Coronary artery (tissue), 2 donors: ENCODE results near the gene KCNH4.

Experiments
- DNase-seq: peaks from one replicate; pipeline ENCODE4 v3.0.0-alpha.2; 2017; ENCODE audit warnings: low spot score
- H3K27ac ChIP-seq, 2 donors: fragments of 200-600 bp; sonication (generic); one replicate each; pipeline ENCODE4 v1.5.1; 2016 to 2019
- H3K4me3 ChIP-seq: fragments of 200-600 bp; sonication (generic); 2 replicates; pipeline ENCODE4 v1.5.1; 2016; ENCODE audit warnings: mild to moderate bottlenecking, moderate library complexity
- TF ChIP-seq, protein P1 (sequence below): fragments of 200-600 bp; sonication (generic); IDR thresholded peaks from one replicate; pipeline ENCODE4 v1.5.1; 2019; ENCODE audit warnings: antibody characterized with exemption

KCNH4 gene

GRCh38 chr17:42180411-42180921, 476 bp downstream of the KCNH4 start:
- TF ChIP-seq, protein P1, sequence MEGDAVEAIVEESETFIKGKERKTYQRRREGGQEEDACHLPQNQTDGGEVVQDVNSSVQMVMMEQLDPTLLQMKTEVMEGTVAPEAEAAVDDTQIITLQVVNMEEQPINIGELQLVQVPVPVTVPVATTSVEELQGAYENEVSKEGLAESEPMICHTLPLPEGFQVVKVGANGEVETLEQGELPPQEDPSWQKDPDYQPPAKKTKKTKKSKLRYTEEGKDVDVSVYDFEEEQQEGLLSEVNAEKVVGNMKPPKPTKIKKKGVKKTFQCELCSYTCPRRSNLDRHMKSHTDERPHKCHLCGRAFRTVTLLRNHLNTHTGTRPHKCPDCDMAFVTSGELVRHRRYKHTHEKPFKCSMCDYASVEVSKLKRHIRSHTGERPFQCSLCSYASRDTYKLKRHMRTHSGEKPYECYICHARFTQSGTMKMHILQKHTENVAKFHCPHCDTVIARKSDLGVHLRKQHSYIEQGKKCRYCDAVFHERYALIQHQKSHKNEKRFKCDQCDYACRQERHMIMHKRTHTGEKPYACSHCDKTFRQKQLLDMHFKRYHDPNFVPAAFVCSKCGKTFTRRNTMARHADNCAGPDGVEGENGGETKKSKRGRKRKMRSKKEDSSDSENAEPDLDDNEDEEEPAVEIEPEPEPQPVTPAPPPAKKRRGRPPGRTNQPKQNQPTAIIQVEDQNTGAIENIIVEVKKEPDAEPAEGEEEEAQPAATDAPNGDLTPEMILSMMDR = no peak
- H3K4me3 ChIP-seq = peak overlapping the region; percentile 67
- no peak overlapping the region for H3K27ac ChIP-seq
- no peak for DNase-seq

GRCh38 chr17:42179911-42180410, 981 bp downstream of the KCNH4 start:
- peak overlapping the region; percentile 67 for H3K4me3 ChIP-seq
- H3K27ac ChIP-seq = no peak overlapping the region
- TF ChIP-seq, protein P1 = no peak
- no peak for DNase-seq

DNA sequence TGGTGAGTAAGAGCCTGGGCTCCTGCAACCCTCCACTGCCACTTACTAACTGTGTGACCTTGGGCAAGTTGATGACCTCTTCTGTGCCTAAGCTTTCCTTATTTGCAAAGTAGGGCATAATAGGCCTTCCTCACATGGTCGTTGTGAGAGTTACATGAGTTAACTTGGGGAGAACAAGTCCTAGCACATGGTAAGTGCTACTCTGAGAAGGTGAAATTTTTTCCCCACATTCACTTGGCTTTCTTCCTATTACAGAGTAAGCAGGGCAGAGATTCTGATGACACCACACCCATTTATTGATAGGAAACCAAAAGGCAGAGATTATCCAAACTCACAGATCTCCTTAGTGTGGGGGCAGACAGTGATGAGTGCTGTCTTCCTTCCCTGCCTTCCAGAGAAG, 1.6 kb downstream of the KCNH4 start:
- Histone ChIP-seq H3K27ac (no peak overlapping the region), H3K4me3 (no peak overlapping the region)
- no peak for DNase-seq
- TF ChIP-seq, protein P1 = no peak

DNA sequence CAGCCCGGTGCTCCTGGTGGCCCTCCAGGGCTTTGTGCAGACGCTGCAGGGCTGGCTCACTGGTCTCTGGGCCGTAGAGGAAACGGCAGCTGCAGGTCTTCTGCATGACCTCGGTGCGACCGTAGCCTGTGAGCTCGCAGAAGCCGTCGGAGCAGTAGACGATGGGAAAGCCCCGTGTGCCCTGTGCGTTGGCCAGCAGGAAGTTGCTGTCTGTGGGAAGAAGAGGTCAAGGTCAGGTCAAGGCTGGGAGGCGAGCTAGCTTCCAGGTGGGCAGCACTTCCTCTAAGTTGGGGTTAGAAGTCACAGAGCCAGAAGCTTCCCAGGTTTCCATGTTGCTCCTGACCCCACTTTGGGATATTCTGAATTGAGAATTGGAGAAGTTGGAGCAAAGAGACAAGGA, 2.1 kb downstream of the KCNH4 start:
- Histone ChIP-seq H3K27ac (no peak overlapping the region), H3K4me3 (no peak overlapping the region)
- DNase-seq = no peak
- TF ChIP-seq, protein P1 = no peak

GRCh38 chr17:42177684-42178083, 3.3 kb downstream of the KCNH4 start:
- TF ChIP-seq, protein P1 = no peak
- H3K27ac ChIP-seq = no peak overlapping the region
- no peak overlapping the region for H3K4me3 ChIP-seq
- no peak for DNase-seq

- Histone ChIP-seq H3K27ac (no peak overlapping the region), H3K4me3 (no peak overlapping the region)
- TF ChIP-seq, protein P1 = no peak
- no peak for DNase-seq
Measured at GRCh38 chr17:42174126-42174783, 6.7 kb downstream of the KCNH4 start.

GRCh38 chr17:42171831-42172230, 9.1 kb downstream of the KCNH4 start:
- H3K27ac ChIP-seq = no peak overlapping the region
- H3K4me3 ChIP-seq = no peak overlapping the region
- DNase-seq = no peak
- TF ChIP-seq, protein P1 = no peak
